Urothelium cell line (cell line): ENCODE data around the gene AFDN.

Source experiments
- DNase-seq: peaks from one replicate; pipeline ENCODE4 v3.0.0; 2011; ENCODE audit warnings: low spot score, mixed read lengths
- FAIRE-seq: peaks from 2 replicates; lab custom pipeline; 2011; peaks lifted over from hg19 to GRCh38; lab: Jason Lieb, UNC

Gene AFDN, protein sequence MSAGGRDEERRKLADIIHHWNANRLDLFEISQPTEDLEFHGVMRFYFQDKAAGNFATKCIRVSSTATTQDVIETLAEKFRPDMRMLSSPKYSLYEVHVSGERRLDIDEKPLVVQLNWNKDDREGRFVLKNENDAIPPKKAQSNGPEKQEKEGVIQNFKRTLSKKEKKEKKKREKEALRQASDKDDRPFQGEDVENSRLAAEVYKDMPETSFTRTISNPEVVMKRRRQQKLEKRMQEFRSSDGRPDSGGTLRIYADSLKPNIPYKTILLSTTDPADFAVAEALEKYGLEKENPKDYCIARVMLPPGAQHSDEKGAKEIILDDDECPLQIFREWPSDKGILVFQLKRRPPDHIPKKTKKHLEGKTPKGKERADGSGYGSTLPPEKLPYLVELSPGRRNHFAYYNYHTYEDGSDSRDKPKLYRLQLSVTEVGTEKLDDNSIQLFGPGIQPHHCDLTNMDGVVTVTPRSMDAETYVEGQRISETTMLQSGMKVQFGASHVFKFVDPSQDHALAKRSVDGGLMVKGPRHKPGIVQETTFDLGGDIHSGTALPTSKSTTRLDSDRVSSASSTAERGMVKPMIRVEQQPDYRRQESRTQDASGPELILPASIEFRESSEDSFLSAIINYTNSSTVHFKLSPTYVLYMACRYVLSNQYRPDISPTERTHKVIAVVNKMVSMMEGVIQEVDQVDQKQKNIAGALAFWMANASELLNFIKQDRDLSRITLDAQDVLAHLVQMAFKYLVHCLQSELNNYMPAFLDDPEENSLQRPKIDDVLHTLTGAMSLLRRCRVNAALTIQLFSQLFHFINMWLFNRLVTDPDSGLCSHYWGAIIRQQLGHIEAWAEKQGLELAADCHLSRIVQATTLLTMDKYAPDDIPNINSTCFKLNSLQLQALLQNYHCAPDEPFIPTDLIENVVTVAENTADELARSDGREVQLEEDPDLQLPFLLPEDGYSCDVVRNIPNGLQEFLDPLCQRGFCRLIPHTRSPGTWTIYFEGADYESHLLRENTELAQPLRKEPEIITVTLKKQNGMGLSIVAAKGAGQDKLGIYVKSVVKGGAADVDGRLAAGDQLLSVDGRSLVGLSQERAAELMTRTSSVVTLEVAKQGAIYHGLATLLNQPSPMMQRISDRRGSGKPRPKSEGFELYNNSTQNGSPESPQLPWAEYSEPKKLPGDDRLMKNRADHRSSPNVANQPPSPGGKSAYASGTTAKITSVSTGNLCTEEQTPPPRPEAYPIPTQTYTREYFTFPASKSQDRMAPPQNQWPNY (N-terminal part only)

DNA sequence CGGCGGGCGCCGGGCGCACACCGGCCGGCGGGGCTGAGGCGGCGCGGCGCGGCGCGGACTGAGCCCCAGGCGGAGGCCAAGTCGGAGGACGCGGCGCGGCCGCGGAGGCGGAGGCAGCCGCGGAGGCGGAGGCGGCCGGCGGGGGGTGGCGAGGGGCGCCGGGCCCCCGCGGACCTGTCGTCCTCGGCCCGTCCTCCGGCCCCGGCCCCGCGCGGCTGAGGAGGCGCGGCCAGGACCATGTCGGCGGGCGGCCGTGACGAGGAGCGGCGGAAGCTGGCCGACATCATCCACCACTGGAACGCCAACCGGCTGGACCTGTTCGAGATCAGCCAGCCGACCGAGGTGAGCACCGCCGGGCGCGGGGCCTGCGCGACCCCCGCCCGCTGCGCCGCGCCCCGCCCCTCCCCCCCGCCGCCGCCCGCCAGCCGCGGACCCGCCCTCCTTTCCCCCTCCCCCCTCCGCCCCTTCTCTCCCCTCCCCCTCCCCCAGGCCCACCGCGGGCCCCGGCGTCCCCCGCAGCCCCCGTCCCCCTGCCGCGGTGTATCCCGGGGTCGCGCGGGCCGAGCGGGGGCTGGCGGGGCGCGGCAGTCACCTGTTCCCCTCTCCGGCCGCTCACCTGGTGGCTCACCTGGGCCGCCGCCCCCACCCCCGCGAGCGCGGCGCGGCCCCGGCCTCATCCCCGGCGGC is at the start of gene AFDN:
AFDN (plus strand) TSS at position 16 of the 687 bp plus-strand sequence; CDS start at position 238, 222 bp downstream.
- peak; percentile 73 for FAIRE-seq
- DNase-seq = no peak

DNA sequence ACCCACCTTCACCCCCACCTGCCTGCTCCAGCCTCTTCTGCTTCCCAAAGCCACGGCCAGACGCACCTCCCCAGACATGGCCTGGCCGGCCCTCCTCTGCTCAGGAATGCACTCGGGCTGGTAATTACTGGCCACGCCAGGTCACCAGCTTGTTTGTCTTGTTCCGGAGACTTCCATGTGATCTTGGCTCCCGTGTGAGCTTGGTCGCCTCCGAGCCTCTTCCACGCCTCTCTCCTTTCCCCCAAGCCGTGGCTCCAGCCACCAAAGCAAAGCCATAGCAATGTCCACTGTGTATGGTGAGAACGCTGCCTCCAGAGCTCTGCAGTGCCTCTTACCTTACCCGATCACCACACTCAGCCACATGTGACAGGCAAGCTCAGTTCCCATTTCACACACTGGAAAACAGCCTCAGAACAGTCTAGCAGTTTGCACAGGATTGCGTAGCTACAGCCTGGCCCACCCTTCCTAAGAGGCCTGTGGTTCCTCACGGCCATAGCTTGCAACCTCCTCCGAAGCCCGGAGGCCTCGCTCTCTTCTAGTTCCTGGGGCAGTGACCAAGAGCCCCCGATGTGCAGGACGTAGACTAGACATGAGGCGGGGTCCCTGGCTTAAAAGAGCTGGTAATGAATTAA is 48.1 kb upstream of the AFDN start:
- FAIRE-seq (no peak), DNase-seq (no peak)

DNA sequence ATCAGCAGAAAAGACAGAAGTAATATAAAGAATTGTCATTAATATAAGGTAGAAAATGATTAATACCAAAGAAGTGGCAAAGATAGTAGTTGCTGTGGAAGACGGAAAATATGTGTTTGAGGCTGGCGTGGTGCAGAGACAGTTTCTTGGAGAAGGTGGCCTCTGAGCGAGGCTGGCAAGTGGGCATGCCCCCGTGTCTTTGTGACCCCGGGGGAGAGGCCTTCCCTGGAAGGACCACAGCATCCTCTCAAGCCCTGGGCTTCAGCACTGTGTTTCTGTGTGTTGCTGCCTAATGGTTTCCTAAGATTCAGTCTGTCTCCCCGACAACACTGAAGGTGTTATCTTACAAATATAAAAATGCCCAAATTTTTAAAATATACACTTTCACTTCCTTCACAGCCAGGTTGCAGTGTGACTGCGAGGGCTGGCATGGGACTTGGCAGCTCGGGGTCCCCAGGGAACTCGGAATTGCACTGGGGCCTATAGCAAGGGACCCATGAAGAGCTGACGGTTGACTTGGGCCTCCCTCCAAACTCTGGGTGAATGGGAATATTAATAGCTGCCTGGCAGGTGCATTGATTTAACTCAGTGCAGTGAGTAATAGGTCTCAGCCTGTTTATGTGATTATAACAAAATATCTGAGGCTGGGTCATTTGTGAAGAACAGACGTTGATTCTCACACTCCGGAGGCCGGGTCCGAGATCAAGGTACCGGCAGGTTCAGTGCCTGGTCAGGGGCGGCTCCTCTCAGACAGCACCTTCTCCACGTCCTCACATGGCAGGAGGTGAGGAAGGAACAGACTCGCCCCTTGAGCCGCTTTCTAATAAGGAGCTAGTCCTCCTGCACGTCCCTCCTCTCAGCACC is 47.4 kb upstream of the AFDN start:
- DNase-seq = no peak

DNA sequence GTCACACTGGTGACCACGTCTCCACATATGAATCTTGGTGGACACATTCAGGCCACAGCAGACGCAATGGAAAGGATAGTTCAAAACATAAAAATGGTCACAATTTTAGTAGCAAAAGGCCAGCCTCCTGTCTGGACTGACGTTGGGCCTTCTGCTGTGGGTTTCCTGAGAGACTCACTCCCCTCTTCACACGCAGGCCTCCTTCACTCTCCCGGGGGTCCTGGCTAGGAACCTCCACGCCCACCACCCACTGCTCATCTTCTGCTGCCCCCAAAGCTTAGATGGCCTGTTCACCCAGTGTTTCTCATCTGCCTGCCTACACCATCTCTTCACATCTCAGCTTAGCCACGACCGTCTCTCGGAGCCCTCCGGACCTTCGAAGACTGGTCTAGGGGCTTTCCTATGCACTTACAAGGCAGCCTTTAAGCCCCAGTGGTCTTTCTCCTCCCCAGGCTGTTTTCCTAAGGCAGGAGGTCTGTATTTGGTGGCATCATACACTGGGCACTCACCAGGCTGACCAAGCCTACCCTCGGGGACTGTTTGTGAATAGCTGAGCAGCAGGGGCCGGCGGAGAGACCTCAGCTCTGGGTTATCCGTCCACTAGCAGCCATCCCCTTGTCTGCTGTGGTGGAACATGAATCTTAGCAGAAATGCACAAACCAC is 46.6 kb upstream of the AFDN start:
- FAIRE-seq = no peak
- no peak for DNase-seq

More for the DNA sequence above, 47.4 kb upstream of the AFDN start:
- no peak for FAIRE-seq

DNA sequence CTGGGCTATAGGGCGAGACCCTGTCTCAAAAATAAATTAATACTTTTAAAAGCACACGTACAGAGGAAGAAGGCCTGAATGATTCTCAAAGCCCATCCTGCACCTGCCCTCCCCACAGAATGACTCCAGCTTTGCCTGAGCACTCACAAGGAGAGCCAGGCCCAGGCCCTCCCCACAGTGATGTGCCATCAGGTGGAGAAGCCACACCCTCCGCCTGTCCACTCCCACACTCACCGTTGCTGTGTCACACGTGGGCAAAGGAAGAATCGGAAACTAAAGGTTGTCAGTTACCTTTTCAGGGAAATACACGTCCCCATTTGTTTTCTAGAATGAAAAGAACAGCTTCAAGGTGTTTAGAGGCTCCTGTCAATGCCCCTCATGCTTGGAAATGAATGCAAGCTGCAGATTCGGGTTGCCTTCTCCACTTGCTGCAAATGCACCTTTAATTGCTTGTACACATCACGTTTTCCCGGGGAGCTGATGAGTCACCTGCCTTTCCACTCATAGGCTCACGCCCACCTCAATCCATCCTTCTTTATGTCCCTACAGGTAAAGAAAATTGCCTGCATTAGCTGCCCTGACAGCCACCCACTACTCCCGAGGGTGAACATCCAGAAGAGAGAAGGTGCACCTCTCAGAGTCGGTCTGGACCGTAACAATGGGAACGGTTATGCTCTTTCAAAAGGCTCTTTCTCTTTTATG is 45.5 kb upstream of the AFDN start:
- DNase-seq = no peak
- no peak for FAIRE-seq

DNA sequence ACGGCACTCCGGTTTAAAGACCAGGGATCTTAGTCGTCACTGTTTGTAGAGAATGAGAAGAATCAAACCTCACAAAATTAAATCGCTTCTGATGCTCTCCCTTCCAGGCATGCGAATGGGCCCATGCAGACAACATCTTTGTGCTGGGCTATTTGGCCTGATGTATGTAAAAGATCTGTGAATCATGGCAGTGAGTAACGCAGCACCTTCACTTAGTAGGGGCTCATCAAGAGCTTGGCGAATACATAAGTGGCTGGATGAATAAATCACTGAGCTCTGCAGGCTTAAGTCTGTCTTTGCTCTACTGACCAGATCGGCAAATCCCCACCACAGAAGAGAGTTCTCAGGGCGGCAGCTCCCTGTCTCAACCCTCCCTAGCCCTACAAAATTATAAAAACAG is 44.8 kb upstream of the AFDN start:
- no peak for FAIRE-seq

DNA sequence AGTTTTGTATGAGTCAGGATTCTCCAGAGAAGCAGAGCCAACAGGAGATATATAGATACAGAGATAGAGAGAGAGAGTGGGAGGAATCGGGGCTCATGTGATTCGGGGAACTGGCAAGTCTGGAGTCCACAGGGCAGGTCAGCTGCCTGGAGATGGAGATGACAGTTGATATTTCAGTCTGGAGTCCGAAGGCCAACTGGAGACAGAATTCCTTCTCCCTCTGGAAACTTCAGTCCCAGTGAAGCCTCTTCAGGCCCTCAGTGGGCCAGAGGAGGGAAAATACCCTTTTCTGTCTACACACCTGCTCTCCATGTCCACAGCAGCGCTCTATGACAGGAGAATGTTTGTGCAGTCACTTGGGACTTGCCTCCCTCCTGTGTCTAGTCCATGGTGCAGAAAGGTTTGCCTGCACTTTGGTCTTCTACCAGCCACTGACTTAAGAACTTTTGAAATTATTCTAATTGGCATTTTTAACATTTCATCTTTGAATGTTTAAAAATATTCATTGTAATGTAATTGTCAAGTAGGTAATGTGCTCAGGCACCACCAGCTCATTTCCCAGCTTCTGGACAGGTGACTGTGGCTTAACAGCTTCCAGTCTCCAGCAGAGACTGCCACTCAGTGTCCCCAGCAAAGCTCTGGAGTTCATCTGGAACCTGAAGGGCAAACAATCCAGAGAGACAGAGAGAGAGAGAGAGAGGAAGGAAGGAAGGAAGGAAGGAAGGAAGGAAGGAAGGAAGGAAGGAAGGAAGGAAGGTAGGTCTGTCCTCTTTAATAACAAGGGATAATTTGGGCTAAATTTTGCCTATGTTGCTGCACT is 43.8 kb upstream of the AFDN start:
- FAIRE-seq (no peak), DNase-seq (no peak)

More for the DNA sequence above, 44.8 kb upstream of the AFDN start:
- DNase-seq = no peak

DNA sequence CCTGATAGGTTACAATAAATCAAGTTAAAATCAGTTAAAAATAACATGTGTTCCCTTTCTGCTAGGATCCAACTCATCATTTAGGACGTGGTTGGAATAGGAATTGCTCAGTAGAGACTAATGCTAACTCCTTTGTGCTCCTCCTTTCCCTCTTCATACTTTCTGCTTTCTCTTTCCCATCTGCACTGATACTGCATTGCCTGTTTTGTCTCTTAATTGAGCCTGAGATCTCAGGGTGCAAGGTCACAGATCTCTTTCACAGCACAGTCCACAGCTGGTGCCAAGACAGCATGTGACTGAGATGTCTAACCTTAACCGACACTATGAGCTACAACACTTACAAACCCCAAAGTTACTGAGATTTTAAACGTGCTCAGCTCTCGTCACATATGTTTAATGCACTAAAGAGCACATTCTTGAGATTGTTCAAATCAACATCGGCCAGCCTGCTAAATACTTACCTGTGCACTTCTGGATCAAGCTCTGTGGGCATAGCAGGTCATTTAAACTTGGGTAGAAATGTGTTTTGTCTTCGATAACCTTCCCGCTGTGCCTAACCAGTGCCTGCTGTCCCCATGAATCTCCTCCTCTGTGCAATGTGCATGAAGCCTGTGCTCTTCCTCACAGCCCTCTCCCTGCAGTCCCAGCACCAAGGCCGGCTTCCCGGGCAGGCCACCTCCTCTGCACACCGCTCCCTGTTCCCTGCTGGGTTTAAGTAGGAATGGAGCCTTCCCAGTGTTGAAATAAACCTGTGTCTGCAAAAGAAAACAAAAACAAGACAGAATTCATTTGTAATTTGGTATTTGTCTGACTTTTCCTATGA is 39.6 kb upstream of the AFDN start:
- FAIRE-seq (no peak), DNase-seq (no peak)

DNA sequence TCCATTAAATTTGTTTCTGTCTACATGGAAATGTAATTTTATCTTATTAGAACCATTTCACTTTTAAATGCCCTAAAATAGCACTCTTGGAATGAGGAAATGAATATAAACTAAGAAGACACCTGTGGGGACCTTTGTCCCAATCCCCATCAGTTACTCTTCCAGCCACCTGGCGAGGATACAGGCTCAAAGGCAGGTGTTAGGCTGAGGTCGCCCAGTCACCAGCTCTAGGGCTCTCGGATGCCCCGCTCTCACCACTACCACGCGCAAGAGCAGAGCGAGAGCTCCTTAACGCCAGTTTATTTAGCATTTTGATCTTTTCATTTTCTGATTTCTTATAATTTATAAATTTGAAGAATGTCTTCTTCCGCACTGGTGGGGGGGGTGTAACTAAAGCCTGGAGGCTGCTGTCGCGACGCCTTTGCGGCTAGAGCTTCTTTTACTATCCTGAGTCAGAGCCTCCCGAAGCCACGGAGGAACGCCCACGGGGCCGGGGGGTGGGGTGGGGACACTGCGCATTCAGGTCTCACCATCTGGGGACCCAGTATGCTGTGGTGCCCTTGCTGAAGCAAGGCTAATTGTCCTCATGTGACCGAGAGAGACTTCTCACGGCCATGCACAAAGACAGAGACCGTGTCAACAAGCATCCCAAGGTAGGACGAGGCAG is 38.7 kb upstream of the AFDN start:
- FAIRE-seq = no peak

DNA sequence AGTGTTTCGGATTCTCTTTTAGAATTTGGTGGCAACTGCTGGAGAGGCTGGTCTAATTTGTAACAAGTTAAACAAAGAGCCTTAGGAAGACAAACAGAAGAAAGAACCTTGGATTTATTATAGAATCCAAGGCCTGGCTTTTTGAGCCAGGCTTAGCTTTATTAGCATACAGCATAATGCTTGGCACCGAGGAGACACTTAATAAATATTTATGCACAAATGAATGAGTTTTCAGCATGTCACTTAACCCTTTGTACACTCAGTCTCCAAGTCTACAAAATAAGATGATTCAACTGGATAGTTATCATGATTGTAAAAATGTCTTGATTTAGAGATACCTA is 38.2 kb upstream of the AFDN start:
- FAIRE-seq (no peak), DNase-seq (no peak)

More for the DNA sequence above, 38.7 kb upstream of the AFDN start:
- DNase-seq = peak; percentile 77

DNA sequence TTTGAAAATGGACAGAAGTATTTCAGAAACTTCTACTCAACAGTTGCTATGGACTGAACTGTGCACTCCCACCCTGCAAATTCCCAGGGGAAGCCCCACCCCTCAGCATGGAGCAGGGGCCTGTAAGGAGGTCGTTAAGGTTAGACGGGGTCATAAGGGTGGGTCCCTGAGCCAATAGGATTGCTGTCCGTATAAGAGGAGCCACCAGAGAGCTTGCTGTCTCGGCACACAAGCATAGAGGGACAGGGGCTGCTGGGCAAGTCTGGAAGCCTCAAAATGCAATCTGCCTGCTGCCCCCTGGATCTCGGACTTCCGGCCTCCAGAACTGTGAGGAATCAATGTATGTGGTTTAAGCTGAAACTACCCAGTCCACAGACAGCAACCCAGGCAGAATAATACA is 37.4 kb upstream of the AFDN start:
- DNase-seq (no peak), FAIRE-seq (no peak)

DNA sequence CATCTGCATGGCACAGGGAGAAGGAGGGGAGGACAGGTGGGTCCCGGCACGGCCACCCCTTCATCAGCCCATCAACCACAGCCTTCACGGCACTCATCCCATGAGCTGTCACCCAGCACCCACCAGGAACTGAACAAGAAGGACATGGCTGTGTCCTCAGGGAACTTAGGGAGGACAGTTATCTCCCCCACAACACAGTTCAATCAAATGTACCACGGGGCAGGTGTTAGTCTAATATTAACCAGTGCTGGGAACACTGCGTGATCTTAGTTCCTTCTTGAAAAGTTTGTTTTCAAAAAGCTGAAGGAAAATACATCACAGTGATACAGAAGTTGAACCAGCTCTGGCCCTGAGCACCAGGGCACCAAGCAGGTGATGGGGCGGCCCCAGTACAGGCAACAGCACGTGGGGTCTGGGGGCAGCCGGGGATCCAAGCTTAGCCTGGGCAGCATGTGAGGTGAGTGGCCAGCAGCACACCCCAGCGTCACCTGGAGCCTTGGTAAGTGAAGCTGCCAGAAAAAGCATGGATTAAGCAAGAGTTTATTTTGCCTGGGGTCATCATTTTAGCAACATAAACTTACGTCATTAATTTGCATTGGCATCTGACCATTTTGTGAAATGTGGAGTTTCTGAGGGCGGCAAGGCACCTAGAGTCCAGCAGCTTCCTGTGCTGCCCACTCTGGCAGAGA is 35.5 kb upstream of the AFDN start:
- DNase-seq = no peak
- FAIRE-seq = no peak

DNA sequence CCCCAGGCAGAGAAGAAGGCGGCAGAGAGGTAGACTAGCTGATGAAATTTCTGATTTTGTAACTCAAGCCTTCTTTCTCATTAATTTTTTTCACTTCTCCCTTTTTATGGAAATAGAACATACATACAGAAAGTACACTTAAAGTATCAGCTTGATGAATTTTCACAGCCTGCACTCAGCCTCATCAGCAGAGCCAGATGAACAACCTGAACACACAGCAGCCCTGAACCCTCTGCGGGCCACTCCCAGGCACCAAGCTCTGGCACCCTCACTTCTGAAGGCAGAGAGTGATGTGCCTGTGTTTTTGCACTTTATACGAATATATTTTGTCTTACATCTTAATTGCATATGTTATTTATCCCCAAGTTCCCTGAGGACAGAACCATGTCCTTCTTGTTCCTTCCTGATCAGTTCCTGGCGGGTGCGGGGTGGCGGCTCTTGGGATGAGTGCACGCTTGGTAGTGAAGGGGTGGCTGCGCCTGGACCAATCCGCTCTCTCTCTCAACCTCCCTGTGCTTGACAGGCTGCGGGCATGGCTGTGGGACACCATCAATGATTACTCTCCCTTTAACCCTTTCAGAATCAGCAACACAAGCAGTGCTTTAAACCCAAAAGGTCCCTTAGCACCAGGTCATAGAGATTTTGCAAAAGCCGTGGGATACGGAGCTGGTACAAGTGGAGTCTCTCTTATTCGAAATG is 34.8 kb upstream of the AFDN start:
- DNase-seq (no peak), FAIRE-seq (no peak)

DNA sequence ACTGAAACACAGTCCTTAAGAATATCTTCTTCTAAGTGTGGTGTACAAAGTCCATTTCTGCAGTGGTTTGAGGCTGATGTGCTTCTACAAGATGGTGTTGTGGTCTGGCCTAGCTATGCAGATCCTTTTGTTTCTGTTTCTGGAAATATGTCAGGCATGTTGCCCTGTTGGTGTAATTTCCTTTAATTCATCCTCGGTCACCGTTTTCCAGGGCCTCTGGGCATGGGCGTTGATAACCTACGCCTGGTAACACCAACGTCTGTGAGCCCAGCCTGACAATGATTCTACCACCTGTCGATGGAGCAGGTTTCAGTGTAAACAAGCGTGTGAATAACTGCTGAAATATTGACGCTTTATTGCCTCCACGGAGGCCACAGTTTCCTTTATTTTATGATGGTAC is 33.3 kb upstream of the AFDN start:
- no peak for DNase-seq
- no peak for FAIRE-seq
